HepG2 (cell line): ENCODE results near the gene PLIN5. TPM values are rescaled to one million over a fixed set of nuclear protein-coding genes. Genes with fewer than 3 reads are reported as not detected.

Experiments used
- CCAR2 ChIP-seq: fragments of 200-400 bp; formaldehyde crosslinking; optimal IDR thresholded peaks from 2 replicates; pipeline ENCODE3; 2018; ENCODE audit warnings: low read depth, mild to moderate bottlenecking, low read length, moderate library complexity
- ELF1 ChIP-seq: sonication (generic); formaldehyde crosslinking; IDR thresholded peaks from 2 replicates; pipeline ENCODE4 v1.4.0; 2020; ENCODE audit warnings: missing genetic modification reagents
- KDM2A ChIP-seq: sonication (generic); formaldehyde crosslinking; IDR thresholded peaks from 2 replicates; pipeline ENCODE4 v1.4.0; 2020; ENCODE audit warnings: low read depth, missing genetic modification reagents, borderline replicate concordance
- PLRG1 ChIP-seq: fragments of 450-650 bp; conservative IDR thresholded peaks from 2 replicates; pipeline ENCODE4 v1.6.1; 2016
- THAP11 ChIP-seq: IDR thresholded peaks from 2 replicates; pipeline ENCODE4 v1.6.1; 2016; ENCODE audit warnings: missing biosample characterization, missing genetic modification reagents
- XRCC5 ChIP-seq: fragments of 200-400 bp; formaldehyde crosslinking; optimal IDR thresholded peaks from 2 replicates; pipeline ENCODE3; 2017; ENCODE audit warnings: mild to moderate bottlenecking, low read length
- YEATS2 ChIP-seq: sonication (generic); formaldehyde crosslinking; IDR thresholded peaks from 2 replicates; pipeline ENCODE4 v1.4.0; 2020; ENCODE audit warnings: missing genetic modification reagents, borderline replicate concordance
- ZNF616 ChIP-seq: sonication (generic); formaldehyde crosslinking; IDR thresholded peaks from 2 replicates; pipeline ENCODE4 v1.5.0; 2020; ENCODE audit warnings: low read depth, mild to moderate bottlenecking, missing genetic modification reagents
- ZNF768 ChIP-seq: sonication (generic); formaldehyde crosslinking; IDR thresholded peaks from 2 replicates; pipeline ENCODE4 v1.4.0; 2020; ENCODE audit warnings: missing genetic modification reagents
- polyA plus RNA-seq, 8 experiments: library from polyadenylated mRNA; depleted of rRNA in 3 of 8; stranded (reverse) in 7 of 8; unstranded in 1 of 8; fragments of >200 nt; fragmentation: Illumina TruSeq in 4 of 8; extraction: Trizol in 4 of 8; gene quantifications; 2 replicates each; pipeline versions ENCODE4 v1.2.1 to v1.2.3, GENCODE V29; 2011 to 2016; ENCODE audit warnings: low read depth in 4 of 8, missing spikeins in 1 of 8, mixed read lengths in 1 of 8; ENCODE audit not compliant: insufficient read depth in 1 of 8
- total RNA-seq, 5 experiments: library from RNA; depleted of rRNA; stranded (reverse); fragments of >200 nt; fragmentation: Illumina TruSeq; extraction: Trizol; gene quantifications; 2 replicates each; pipeline ENCODE4 v1.2.3, GENCODE V29; 2016; ENCODE audit warnings: low read depth in 1 of 5
- TF ChIP-seq, protein P1 (sequence below): sonication (generic); formaldehyde crosslinking; IDR thresholded peaks from 2 replicates; pipeline ENCODE4 v1.4.0; 2020; ENCODE audit warnings: low read depth, mild to moderate bottlenecking, missing genetic modification reagents
- TF ChIP-seq, protein P2 (sequence below): IDR thresholded peaks from 2 replicates; pipeline ENCODE4 v1.6.1; 2016; ENCODE audit warnings: low read depth, control low read depth
- TF ChIP-seq, protein P3 (sequence below): sonication (generic); formaldehyde crosslinking; IDR thresholded peaks from 2 replicates; pipeline ENCODE4 v1.5.0; 2020; ENCODE audit warnings: missing genetic modification reagents
- TF ChIP-seq, protein P4 (sequence below): sonication (generic); formaldehyde crosslinking; IDR thresholded peaks from 2 replicates; pipeline ENCODE4 v1.9.0; 2022; ENCODE audit warnings: missing genetic modification reagents, mild to moderate bottlenecking, borderline replicate concordance
- TF ChIP-seq, protein P5 (sequence below): sonication (generic); formaldehyde crosslinking; IDR thresholded peaks from 2 replicates; pipeline ENCODE4 v1.9.0; 2021; ENCODE audit warnings: missing genetic modification reagents, borderline replicate concordance
- TF ChIP-seq, protein P6 (sequence below): sonication (generic); formaldehyde crosslinking; IDR thresholded peaks from 2 replicates; pipeline ENCODE4 v1.5.0; 2020; ENCODE audit warnings: mild to moderate bottlenecking, missing genetic modification reagents, borderline replicate concordance

The PLIN5 gene
- total and polyA plus RNA-seq, 2 of the 13 experiments (the other 11 are each of a cell fraction or from before 2014, with no cell fraction given) = 1.8 to 4.8 TPM

DNA sequence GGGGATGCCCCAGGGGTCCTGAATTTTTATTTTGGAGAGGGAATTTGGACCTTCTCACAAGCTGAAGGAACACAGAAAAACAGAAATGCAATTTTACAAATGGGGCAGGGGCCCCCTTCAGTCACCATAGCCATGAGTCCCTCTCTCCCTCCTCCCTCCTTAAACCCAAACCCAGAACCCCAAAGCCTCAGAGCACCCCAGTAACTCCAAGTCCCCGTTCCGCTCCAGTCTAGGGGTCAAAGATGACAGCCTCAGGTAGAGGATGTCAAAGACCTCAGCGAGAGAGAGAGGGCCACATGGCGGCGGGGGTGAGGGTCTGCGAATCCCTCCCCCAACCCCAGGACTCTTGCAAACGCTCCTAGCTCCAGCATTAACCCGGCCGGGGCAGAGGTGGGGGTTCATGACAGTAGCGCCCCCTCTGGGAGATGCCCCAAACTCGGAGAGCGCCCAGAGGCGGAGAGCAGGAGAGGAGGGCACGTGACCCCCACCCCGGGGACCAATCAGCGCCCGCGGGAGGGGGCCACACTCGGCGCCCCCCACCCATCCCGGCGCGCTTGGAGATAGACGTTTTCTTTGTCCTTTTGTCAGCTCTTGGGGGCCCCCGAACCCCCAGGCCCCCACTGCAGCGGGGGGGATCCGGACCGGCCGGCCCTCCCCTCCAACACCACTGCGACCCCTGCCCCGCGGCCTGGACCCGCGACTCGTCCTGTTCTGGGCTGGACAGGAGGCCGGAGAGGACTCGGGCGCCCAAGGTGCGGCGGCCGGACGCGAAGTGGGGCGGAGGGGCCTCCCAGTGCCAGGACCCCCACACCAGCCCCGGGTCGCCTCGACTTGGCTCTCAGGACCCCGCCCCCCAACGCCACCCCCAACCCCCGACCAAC is 45.2 kb upstream of the PLIN5 start (continued):
- TF ChIP-seq, protein P1, sequence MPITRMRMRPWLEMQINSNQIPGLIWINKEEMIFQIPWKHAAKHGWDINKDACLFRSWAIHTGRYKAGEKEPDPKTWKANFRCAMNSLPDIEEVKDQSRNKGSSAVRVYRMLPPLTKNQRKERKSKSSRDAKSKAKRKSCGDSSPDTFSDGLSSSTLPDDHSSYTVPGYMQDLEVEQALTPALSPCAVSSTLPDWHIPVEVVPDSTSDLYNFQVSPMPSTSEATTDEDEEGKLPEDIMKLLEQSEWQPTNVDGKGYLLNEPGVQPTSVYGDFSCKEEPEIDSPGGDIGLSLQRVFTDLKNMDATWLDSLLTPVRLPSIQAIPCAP (CRISPR knock-in tag) = no peak
- TF ChIP-seq, protein P2, sequence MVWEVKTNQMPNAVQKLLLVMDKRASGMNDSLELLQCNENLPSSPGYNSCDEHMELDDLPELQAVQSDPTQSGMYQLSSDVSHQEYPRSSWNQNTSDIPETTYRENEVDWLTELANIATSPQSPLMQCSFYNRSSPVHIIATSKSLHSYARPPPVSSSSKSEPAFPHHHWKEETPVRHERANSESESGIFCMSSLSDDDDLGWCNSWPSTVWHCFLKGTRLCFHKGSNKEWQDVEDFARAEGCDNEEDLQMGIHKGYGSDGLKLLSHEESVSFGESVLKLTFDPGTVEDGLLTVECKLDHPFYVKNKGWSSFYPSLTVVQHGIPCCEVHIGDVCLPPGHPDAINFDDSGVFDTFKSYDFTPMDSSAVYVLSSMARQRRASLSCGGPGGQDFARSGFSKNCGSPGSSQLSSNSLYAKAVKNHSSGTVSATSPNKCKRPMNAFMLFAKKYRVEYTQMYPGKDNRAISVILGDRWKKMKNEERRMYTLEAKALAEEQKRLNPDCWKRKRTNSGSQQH = 0 out of 2 replicates have a peak, but pooled peaks have one; percentile 60
- TF ChIP-seq ZNF768 (CRISPR knock-in tag) = peak; percentile 39; the same call in 1 of the 2 replicates
- 0 out of 2 replicates have a peak, but pooled peaks have one; percentile 29 for TF ChIP-seq THAP11 (CRISPR knock-in tag)
- peak; percentile 23 for TF ChIP-seq XRCC5
- TF ChIP-seq, protein P3, sequence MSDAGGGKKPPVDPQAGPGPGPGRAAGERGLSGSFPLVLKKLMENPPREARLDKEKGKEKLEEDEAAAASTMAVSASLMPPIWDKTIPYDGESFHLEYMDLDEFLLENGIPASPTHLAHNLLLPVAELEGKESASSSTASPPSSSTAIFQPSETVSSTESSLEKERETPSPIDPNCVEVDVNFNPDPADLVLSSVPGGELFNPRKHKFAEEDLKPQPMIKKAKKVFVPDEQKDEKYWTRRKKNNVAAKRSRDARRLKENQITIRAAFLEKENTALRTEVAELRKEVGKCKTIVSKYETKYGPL (CRISPR knock-in tag) = no peak
- no peak for TF ChIP-seq CCAR2
- TF ChIP-seq ZNF616 (CRISPR knock-in tag) = no peak
- TF ChIP-seq, protein P4, sequence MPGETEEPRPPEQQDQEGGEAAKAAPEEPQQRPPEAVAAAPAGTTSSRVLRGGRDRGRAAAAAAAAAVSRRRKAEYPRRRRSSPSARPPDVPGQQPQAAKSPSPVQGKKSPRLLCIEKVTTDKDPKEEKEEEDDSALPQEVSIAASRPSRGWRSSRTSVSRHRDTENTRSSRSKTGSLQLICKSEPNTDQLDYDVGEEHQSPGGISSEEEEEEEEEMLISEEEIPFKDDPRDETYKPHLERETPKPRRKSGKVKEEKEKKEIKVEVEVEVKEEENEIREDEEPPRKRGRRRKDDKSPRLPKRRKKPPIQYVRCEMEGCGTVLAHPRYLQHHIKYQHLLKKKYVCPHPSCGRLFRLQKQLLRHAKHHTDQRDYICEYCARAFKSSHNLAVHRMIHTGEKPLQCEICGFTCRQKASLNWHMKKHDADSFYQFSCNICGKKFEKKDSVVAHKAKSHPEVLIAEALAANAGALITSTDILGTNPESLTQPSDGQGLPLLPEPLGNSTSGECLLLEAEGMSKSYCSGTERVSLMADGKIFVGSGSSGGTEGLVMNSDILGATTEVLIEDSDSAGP (CRISPR knock-in tag) = 0 out of 2 replicates have a peak, but pooled peaks have one; percentile 32
- TF ChIP-seq YEATS2 (CRISPR knock-in tag) = no peak
- TF ChIP-seq, protein P5, sequence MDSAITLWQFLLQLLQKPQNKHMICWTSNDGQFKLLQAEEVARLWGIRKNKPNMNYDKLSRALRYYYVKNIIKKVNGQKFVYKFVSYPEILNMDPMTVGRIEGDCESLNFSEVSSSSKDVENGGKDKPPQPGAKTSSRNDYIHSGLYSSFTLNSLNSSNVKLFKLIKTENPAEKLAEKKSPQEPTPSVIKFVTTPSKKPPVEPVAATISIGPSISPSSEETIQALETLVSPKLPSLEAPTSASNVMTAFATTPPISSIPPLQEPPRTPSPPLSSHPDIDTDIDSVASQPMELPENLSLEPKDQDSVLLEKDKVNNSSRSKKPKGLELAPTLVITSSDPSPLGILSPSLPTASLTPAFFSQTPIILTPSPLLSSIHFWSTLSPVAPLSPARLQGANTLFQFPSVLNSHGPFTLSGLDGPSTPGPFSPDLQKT = no peak
- no peak for TF ChIP-seq ELF1 (CRISPR knock-in tag)
- TF ChIP-seq PLRG1 = no peak
- TF ChIP-seq, protein P6, sequence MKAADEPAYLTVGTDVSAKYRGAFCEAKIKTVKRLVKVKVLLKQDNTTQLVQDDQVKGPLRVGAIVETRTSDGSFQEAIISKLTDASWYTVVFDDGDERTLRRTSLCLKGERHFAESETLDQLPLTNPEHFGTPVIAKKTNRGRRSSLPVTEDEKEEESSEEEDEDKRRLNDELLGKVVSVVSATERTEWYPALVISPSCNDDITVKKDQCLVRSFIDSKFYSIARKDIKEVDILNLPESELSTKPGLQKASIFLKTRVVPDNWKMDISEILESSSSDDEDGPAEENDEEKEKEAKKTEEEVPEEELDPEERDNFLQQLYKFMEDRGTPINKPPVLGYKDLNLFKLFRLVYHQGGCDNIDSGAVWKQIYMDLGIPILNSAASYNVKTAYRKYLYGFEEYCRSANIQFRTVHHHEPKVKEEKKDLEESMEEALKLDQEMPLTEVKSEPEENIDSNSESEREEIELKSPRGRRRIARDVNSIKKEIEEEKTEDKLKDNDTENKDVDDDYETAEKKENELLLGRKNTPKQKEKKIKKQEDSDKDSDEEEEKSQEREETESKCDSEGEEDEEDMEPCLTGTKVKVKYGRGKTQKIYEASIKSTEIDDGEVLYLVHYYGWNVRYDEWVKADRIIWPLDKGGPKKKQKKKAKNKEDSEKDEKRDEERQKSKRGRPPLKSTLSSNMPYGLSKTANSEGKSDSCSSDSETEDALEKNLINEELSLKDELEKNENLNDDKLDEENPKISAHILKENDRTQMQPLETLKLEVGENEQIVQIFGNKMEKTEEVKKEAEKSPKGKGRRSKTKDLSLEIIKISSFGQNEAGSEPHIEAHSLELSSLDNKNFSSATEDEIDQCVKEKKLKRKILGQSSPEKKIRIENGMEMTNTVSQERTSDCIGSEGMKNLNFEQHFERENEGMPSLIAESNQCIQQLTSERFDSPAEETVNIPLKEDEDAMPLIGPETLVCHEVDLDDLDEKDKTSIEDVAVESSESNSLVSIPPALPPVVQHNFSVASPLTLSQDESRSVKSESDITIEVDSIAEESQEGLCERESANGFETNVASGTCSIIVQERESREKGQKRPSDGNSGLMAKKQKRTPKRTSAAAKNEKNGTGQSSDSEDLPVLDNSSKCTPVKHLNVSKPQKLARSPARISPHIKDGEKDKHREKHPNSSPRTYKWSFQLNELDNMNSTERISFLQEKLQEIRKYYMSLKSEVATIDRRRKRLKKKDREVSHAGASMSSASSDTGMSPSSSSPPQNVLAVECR (CRISPR knock-in tag) = peak; percentile 32; the same call in 1 of the 2 replicates
- TF ChIP-seq KDM2A = peak; percentile 28; the same call in 1 of the 2 replicates
